Endodermal cell (in vitro differentiated cells): ENCODE measurements around the gene CGN. TPM values are rescaled to one million over a fixed set of nuclear protein-coding genes. Genes with fewer than 3 reads are reported as not detected.

Experiments
- DNase-seq: peaks from one replicate; pipeline ENCODE4 v3.0.0-alpha.2; 2017
- H3K27ac ChIP-seq: 2 replicates; pipeline ENCODE4 v1.5.1; 2013; ENCODE audit warnings: mild to moderate bottlenecking, low read depth, low read length, moderate library complexity
- H3K27me3 ChIP-seq: 2 replicates; pipeline ENCODE4 v1.6.1; 2013; ENCODE audit warnings: mild to moderate bottlenecking, low read length, moderate library complexity; ENCODE audit not compliant: insufficient read depth, control insufficient read depth, poor library complexity, severe bottlenecking
- H3K36me3 ChIP-seq: 2 replicates; pipeline ENCODE4 v1.7.0; 2013; ENCODE audit warnings: mild to moderate bottlenecking, low read length, moderate library complexity; ENCODE audit not compliant: control insufficient read depth, insufficient read depth
- H3K4me1 ChIP-seq: one replicate; pipeline ENCODE4 v1.7.0; 2013; ENCODE audit warnings: low read length; ENCODE audit not compliant: control insufficient read depth, insufficient read depth
- H3K4me3 ChIP-seq: 2 replicates; pipeline ENCODE4 v1.5.1; 2013; ENCODE audit warnings: mild to moderate bottlenecking, low read length, moderate library complexity
- H3K9ac ChIP-seq: 2 replicates; pipeline ENCODE4 v1.6.1; 2013; ENCODE audit warnings: mild to moderate bottlenecking, low read length, moderate library complexity; ENCODE audit not compliant: poor library complexity, severe bottlenecking; ENCODE audit errors: extremely low read depth
- H3K9me3 ChIP-seq: 2 replicates; pipeline ENCODE4 v1.6.1; 2013; ENCODE audit warnings: mild to moderate bottlenecking, low read length, moderate library complexity; ENCODE audit not compliant: control insufficient read depth
- H3K27ac Mint-ChIP-seq: 2 replicates; pipeline ENCODE4 v1.8.0; 2020; ENCODE audit warnings: mixed read lengths
- H3K27me3 Mint-ChIP-seq: 2 replicates; pipeline ENCODE4 v1.8.0; 2021; ENCODE audit warnings: mild to moderate bottlenecking, mixed read lengths; ENCODE audit not compliant: insufficient read depth
- H3K36me3 Mint-ChIP-seq: 2 replicates; pipeline ENCODE4 v1.8.0; 2020; ENCODE audit warnings: low read depth, mixed read lengths
- H3K4me1 Mint-ChIP-seq: 2 replicates; pipeline ENCODE4 v1.8.0; 2020; ENCODE audit warnings: mixed read lengths
- H3K4me3 Mint-ChIP-seq: 2 replicates; pipeline ENCODE4 v1.8.0; 2020; ENCODE audit warnings: mild to moderate bottlenecking, moderate library complexity, mixed read lengths
- H3K9me3 Mint-ChIP-seq: 2 replicates; pipeline ENCODE4 v1.8.0; 2020; ENCODE audit warnings: mild to moderate bottlenecking, mixed read lengths
- CTCF ChIP-seq: fragments of 200-600 bp; sonication (generic); conservative IDR thresholded peaks from 2 replicates; pipeline ENCODE4 v1.5.0; 2021; ENCODE audit warnings: antibody characterized with exemption, mild to moderate bottlenecking
- WGBS, 2 experiments: methylation state at CpG; one replicate each; pipeline versions ENCODE4 v1.1.5 to v1.1.7; 2013; ENCODE audit warnings: missing lambda C conversion rate in 2 of 2, mixed read lengths in 1 of 2; ENCODE audit not compliant: insufficient coverage in 1 of 2, insufficient read length in 1 of 2; 5-methylcytosine and 5-hydroxymethylcytosine counted together
- total RNA-seq, 2 donors: library from RNA; stranded (reverse); fragmentation: NEBNext Ultra II Directional in 1 of 2; extraction: Animal tissue kit (Norgen Biotek cat#: 25700) in 1 of 2; gene quantifications; 2 replicates in 1 of 2; 3 replicates in 1 of 2; pipeline ENCODE4 v1.2.1, GENCODE V29; 2021

The CGN gene
- total RNA-seq, 2 donors from 2014 or later, result 39.7 to 39.9 TPM

GRCh38 chr1:151516031-151516511, 4.9 kb downstream of the CGN start:
- Histone ChIP-seq H3K9me3 (no peaks in the 10 kb centered on the region), H3K36me3 (peaks cover 29% of the 10 kb centered on the region), H3K27ac (peak overlapping the region; percentile 65), H3K9ac (peak overlapping the region; percentile 73), H3K4me3 (no peak overlapping the region), H3K27me3 (no peaks in the 10 kb centered on the region), H3K4me1 (peaks cover 18% of the 10 kb centered on the region)
- no peak for TF ChIP-seq CTCF
- WGBS, 2 experiments, result 67% methylated on average over 1 of the region's 1 CpG; no CpG with 5 or more reads in 1 of the 2 experiments
- Mint-ChIP-seq H3K4me3 (no peak overlapping the region), H3K27me3 (no peaks in the 10 kb centered on the region), H3K4me1 (peaks cover 44% of the 10 kb centered on the region), H3K36me3 (peaks cover 28% of the 10 kb centered on the region), H3K9me3 (no peaks in the 10 kb centered on the region), H3K27ac (peak overlapping the region; percentile 98)
- peak; percentile 89 for DNase-seq

GRCh38 chr1:151518431-151518830, 7.2 kb downstream of the CGN start:
- no peak for TF ChIP-seq CTCF
- no peak overlapping the region for H3K4me3 ChIP-seq
- no peaks in the 10 kb centered on the region for H3K27me3 ChIP-seq
- Mint-ChIP-seq H3K27me3 (no peaks in the 10 kb centered on the region), H3K4me3 (no peak overlapping the region), H3K4me1 (peaks cover 30% of the 10 kb centered on the region), H3K27ac (no peak overlapping the region), H3K36me3 (peaks cover 36% of the 10 kb centered on the region), H3K9me3 (no peaks in the 10 kb centered on the region)
- H3K4me1 ChIP-seq, result peaks cover 14% of the 10 kb centered on the region
- no peak for DNase-seq
- WGBS, 2 experiments, result 94 to 98% methylated on average over 7 to 12 of the region's 12 CpGs
- no peak overlapping the region for H3K27ac ChIP-seq
- peaks cover 45% of the 10 kb centered on the region for H3K36me3 ChIP-seq
- no peaks in the 10 kb centered on the region for H3K9me3 ChIP-seq
- H3K9ac ChIP-seq, result no peak overlapping the region

GRCh38 chr1:151518936-151519335, 7.7 kb downstream of the CGN start:
- Mint-ChIP-seq H3K9me3 (no peaks in the 10 kb centered on the region), H3K27me3 (no peaks in the 10 kb centered on the region), H3K36me3 (peaks cover 41% of the 10 kb centered on the region), H3K4me1 (peaks cover 25% of the 10 kb centered on the region), H3K27ac (no peak overlapping the region), H3K4me3 (no peak overlapping the region)
- H3K36me3 ChIP-seq, result peaks cover 50% of the 10 kb centered on the region
- H3K27ac ChIP-seq, result no peak overlapping the region
- H3K4me3 ChIP-seq, result no peak overlapping the region
- no peak overlapping the region for H3K9ac ChIP-seq
- no peaks in the 10 kb centered on the region for H3K27me3 ChIP-seq
- no peak for TF ChIP-seq CTCF
- H3K4me1 ChIP-seq, result peaks cover 9% of the 10 kb centered on the region
- no peaks in the 10 kb centered on the region for H3K9me3 ChIP-seq
- DNase-seq, result no peak
- WGBS, 2 experiments, result 97 to 99% methylated on average over 13 to 15 of the region's 15 CpGs
